ENCODE results near the gene TFPI2.

Gene TFPI2, protein sequence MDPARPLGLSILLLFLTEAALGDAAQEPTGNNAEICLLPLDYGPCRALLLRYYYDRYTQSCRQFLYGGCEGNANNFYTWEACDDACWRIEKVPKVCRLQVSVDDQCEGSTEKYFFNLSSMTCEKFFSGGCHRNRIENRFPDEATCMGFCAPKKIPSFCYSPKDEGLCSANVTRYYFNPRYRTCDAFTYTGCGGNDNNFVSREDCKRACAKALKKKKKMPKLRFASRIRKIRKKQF

DNA sequence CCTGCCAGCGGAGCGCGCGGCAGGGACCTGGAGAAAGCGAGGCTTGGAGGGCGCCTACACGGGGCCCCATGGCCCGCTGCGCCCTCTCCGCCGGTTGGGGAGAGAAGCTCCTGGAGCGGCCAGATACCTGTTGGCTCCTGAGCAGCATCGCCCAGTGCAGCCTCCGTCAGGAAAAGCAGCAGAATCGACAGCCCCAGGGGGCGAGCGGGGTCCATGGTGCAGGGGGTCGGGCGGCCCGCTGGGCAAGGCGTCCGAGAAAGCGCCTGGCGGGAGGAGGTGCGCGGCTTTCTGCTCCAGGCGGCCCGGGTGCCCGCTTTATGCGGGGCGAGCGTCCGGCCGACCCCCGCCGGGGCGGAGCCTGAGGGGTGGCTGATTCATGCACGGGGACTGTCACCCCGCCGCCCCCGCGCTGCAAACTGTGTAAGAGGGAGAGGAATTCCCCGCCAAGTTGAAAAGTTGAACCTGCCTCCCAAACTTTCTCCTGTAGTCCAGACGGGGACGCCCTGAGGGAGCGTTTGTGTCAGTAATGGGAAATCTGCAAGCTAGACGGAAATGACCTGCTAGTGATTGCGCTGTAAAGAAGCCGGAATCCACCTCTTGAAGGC, at the start of gene TFPI2:
TSS of gene TFPI2 (minus strand) at position 290 of the 605 bp plus-strand sequence. CDS start at position 215, 75 bp downstream.
- Histone ChIP-seq H3K4me1 (ENCODE audit: control insufficient read depth in 1 of 2, insufficient read depth in 2 of 2, low read length in 2 of 2) (peaks cover 0 to 15% of the 10 kb centered on the region in 2 donors), H3K36me3 (ENCODE audit: control insufficient read depth in 1 of 2, insufficient read depth in 2 of 2, low read length in 2 of 2) (no peaks in the 10 kb centered on the region), H3K27ac (ENCODE audit: low read length) (no peak within 1 kb of the TSS), H3K9me3 (ENCODE audit: control insufficient read depth in 1 of 2, low read length in 2 of 2) (no peaks in the 10 kb centered on the region), H3K4me3 (ENCODE audit: low read depth in 1 of 2, low read length in 2 of 2) (peak within 1 kb of the TSS; percentile 71 to 81), H3K27me3 (ENCODE audit: low read depth, low read length) (peaks cover 7% of the 10 kb centered on the region)

- Histone ChIP-seq H3K36me3 (ENCODE audit: control insufficient read depth in 1 of 2, insufficient read depth in 2 of 2, low read length in 2 of 2) (no peaks in the 10 kb centered on the region), H3K4me1 (ENCODE audit: control insufficient read depth in 1 of 2, insufficient read depth in 2 of 2, low read length in 2 of 2) (peaks cover 0 to 8% of the 10 kb centered on the region in 2 donors), H3K27me3 (ENCODE audit: low read depth, low read length) (no peaks in the 10 kb centered on the region), H3K27ac (ENCODE audit: low read length) (no peak overlapping the region), H3K9me3 (ENCODE audit: control insufficient read depth in 1 of 2, low read length in 2 of 2) (no peaks in the 10 kb centered on the region), H3K4me3 (ENCODE audit: low read depth in 1 of 2, low read length in 2 of 2) (no peak overlapping the region)
These were observed 47.7 kb upstream of the TFPI2 start for GRCh38 chr7:93938293-93938692.

DNA sequence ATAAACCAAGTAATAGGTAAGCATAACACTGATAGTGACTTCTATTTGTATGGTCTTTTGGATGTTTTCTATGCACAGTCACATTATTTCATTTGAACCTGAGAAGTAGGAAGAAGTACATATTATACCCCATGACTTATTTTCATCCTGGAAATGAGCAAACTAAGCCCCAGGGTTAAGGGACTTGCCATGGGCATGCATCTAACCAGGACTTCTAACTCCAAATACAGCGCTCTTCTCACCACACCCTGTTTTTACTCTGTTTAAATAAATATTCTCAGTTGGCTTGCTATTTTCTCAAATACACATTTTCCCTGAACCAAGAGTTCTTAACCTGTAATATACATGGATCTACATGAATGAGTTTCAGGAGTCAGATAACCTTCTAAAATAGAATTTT, 47.3 kb upstream of the TFPI2 start:
- Histone ChIP-seq H3K27ac (ENCODE audit: low read length) (no peak overlapping the region), H3K36me3 (ENCODE audit: control insufficient read depth in 1 of 2, insufficient read depth in 2 of 2, low read length in 2 of 2) (no peaks in the 10 kb centered on the region), H3K27me3 (ENCODE audit: low read depth, low read length) (no peaks in the 10 kb centered on the region), H3K4me3 (ENCODE audit: low read depth in 1 of 2, low read length in 2 of 2) (no peak overlapping the region), H3K9me3 (ENCODE audit: control insufficient read depth in 1 of 2, low read length in 2 of 2) (no peaks in the 10 kb centered on the region), H3K4me1 (ENCODE audit: control insufficient read depth in 1 of 2, insufficient read depth in 2 of 2, low read length in 2 of 2) (peaks cover 0 to 8% of the 10 kb centered on the region in 2 donors)

GRCh38 chr7:93935102-93935501, 44.5 kb upstream of the TFPI2 start:
- Histone ChIP-seq H3K27me3 (ENCODE audit: low read depth, low read length) (no peaks in the 10 kb centered on the region), H3K9me3 (ENCODE audit: control insufficient read depth in 1 of 2, low read length in 2 of 2) (no peaks in the 10 kb centered on the region), H3K27ac (ENCODE audit: low read length) (no peak overlapping the region), H3K4me1 (ENCODE audit: control insufficient read depth in 1 of 2, insufficient read depth in 2 of 2, low read length in 2 of 2) (peaks cover 0 to 8% of the 10 kb centered on the region in 2 donors), H3K36me3 (ENCODE audit: control insufficient read depth in 1 of 2, insufficient read depth in 2 of 2, low read length in 2 of 2) (no peaks in the 10 kb centered on the region), H3K4me3 (ENCODE audit: low read depth in 1 of 2, low read length in 2 of 2) (no peak overlapping the region)

- peaks cover 0 to 8% of the 10 kb centered on the region in 2 donors for H3K4me1 ChIP-seq (ENCODE audit: control insufficient read depth in 1 of 2, insufficient read depth in 2 of 2, low read length in 2 of 2)
These were observed 42.6 kb upstream of the TFPI2 start for GRCh38 chr7:93933156-93933555.

DNA sequence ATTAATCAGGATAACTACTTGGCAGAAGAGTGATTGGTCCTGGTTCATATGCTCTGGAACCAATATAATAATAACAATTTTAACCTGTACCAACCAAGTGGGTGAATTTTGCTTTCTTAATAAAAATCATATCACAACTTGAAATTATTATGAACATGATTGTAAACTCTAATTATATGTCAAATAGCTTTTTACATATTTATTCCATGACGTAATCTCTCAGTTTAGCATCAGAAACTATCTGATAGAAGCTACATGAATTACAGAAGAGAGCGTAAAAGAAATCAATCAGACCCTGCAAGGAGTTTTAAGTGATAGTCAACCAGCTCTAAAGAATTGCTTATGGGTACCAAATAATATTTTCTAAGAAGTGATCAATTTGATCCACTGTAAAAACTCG, 41.1 kb upstream of the TFPI2 start:
- H3K36me3 ChIP-seq (ENCODE audit: control insufficient read depth in 1 of 2, insufficient read depth in 2 of 2, low read length in 2 of 2) = no peaks in the 10 kb centered on the region
- no peak overlapping the region for H3K4me3 ChIP-seq (ENCODE audit: low read depth in 1 of 2, low read length in 2 of 2)
- H3K27me3 ChIP-seq (ENCODE audit: low read depth, low read length) = no peaks in the 10 kb centered on the region
- H3K4me1 ChIP-seq (ENCODE audit: control insufficient read depth in 1 of 2, insufficient read depth in 2 of 2, low read length in 2 of 2) = peaks cover 0 to 18% of the 10 kb centered on the region in 2 donors
- H3K9me3 ChIP-seq (ENCODE audit: control insufficient read depth in 1 of 2, low read length in 2 of 2) = no peaks in the 10 kb centered on the region
- no peak overlapping the region for H3K27ac ChIP-seq (ENCODE audit: low read length)

More at GRCh38 chr7:93933156-93933555, 42.6 kb upstream of the TFPI2 start:
- Histone ChIP-seq H3K27me3 (ENCODE audit: low read depth, low read length) (no peaks in the 10 kb centered on the region), H3K4me3 (ENCODE audit: low read depth in 1 of 2, low read length in 2 of 2) (no peak overlapping the region), H3K36me3 (ENCODE audit: control insufficient read depth in 1 of 2, insufficient read depth in 2 of 2, low read length in 2 of 2) (no peaks in the 10 kb centered on the region), H3K27ac (ENCODE audit: low read length) (no peak overlapping the region), H3K9me3 (ENCODE audit: control insufficient read depth in 1 of 2, low read length in 2 of 2) (no peaks in the 10 kb centered on the region)

- H3K9me3 ChIP-seq (ENCODE audit: control insufficient read depth in 1 of 2, low read length in 2 of 2) = no peaks in the 10 kb centered on the region
- H3K27ac ChIP-seq (ENCODE audit: low read length) = no peak overlapping the region
- H3K36me3 ChIP-seq (ENCODE audit: control insufficient read depth in 1 of 2, insufficient read depth in 2 of 2, low read length in 2 of 2) = no peaks in the 10 kb centered on the region
- no peak overlapping the region for H3K4me3 ChIP-seq (ENCODE audit: low read depth in 1 of 2, low read length in 2 of 2)
- H3K27me3 ChIP-seq (ENCODE audit: low read depth, low read length) = no peaks in the 10 kb centered on the region
- H3K4me1 ChIP-seq (ENCODE audit: control insufficient read depth in 1 of 2, insufficient read depth in 2 of 2, low read length in 2 of 2) = peaks cover 0 to 10% of the 10 kb centered on the region in 2 donors
These were observed 37.0 kb upstream of the TFPI2 start for GRCh38 chr7:93927585-93927984.

DNA sequence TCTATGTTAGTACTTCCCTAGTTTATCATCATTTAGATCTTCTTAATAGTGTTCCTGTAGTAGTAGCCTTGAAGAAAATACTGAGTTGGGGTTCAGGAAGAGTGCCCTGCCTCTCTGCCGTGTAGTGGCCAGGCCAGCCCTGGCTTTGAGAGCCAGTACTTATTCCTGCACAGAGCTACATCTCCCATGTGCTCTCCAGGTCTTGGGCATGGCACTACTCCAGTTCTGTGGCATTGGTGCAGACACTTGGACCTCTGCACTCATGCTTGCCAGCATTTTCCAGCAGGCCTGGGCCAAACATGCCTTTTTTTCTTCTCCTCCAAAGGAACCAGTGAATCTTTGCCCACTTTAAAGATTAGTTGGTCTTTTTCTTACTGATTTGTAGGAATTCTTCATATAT, 36.2 kb upstream of the TFPI2 start:
- H3K4me1 ChIP-seq (ENCODE audit: control insufficient read depth in 1 of 2, insufficient read depth in 2 of 2, low read length in 2 of 2) = peaks cover 0 to 10% of the 10 kb centered on the region in 2 donors
- H3K27me3 ChIP-seq (ENCODE audit: low read depth, low read length) = no peaks in the 10 kb centered on the region
- no peak overlapping the region for H3K27ac ChIP-seq (ENCODE audit: low read length)
- H3K4me3 ChIP-seq (ENCODE audit: low read depth in 1 of 2, low read length in 2 of 2) = no peak overlapping the region
- no peaks in the 10 kb centered on the region for H3K9me3 ChIP-seq (ENCODE audit: control insufficient read depth in 1 of 2, low read length in 2 of 2)
- no peaks in the 10 kb centered on the region for H3K36me3 ChIP-seq (ENCODE audit: control insufficient read depth in 1 of 2, insufficient read depth in 2 of 2, low read length in 2 of 2)

DNA sequence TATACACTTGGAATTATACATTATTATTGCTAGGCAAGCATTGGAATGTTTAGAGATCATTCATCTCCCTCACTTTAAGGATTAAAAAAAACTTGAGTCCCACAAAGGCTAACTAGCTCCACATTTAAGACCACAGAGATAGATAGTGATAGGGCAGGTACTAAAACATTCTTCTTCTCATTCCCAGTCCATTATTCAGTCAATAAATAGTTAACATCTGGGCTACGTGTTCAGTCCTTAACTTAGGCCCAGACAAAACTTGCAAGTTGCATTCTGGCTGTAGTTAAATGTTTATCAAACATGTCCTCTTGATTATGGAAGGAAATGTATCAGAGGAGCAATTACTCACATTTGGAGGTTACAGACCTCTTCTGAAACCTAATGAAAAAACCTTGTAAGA, 33.4 kb upstream of the TFPI2 start:
- Histone ChIP-seq H3K4me3 (ENCODE audit: low read depth in 1 of 2, low read length in 2 of 2) (peak overlapping the region; percentile 71 to 73), H3K27ac (ENCODE audit: low read length) (peak overlapping the region; percentile 85), H3K27me3 (ENCODE audit: low read depth, low read length) (no peaks in the 10 kb centered on the region), H3K9me3 (ENCODE audit: control insufficient read depth in 1 of 2, low read length in 2 of 2) (no peaks in the 10 kb centered on the region), H3K4me1 (ENCODE audit: control insufficient read depth in 1 of 2, insufficient read depth in 2 of 2, low read length in 2 of 2) (peaks cover 3 to 13% of the 10 kb centered on the region in 2 donors), H3K36me3 (ENCODE audit: control insufficient read depth in 1 of 2, insufficient read depth in 2 of 2, low read length in 2 of 2) (no peaks in the 10 kb centered on the region)

- Histone ChIP-seq H3K4me3 (ENCODE audit: low read depth in 1 of 2, low read length in 2 of 2) (peak overlapping the region; percentile 71 to 73), H3K9me3 (ENCODE audit: control insufficient read depth in 1 of 2, low read length in 2 of 2) (no peaks in the 10 kb centered on the region), H3K4me1 (ENCODE audit: control insufficient read depth in 1 of 2, insufficient read depth in 2 of 2, low read length in 2 of 2) (peaks cover 3 to 13% of the 10 kb centered on the region in 2 donors), H3K36me3 (ENCODE audit: control insufficient read depth in 1 of 2, insufficient read depth in 2 of 2, low read length in 2 of 2) (no peaks in the 10 kb centered on the region), H3K27me3 (ENCODE audit: low read depth, low read length) (no peaks in the 10 kb centered on the region), H3K27ac (ENCODE audit: low read length) (peak overlapping the region; percentile 85)
These were observed 32.7 kb upstream of the TFPI2 start for GRCh38 chr7:93923296-93923695.

- Histone ChIP-seq H3K4me1 (ENCODE audit: control insufficient read depth in 1 of 2, insufficient read depth in 2 of 2, low read length in 2 of 2) (peaks cover 3 to 5% of the 10 kb centered on the region in 2 donors), H3K27ac (ENCODE audit: low read length) (peak within 1 kb of the TSS; percentile 85), H3K4me3 (ENCODE audit: low read depth in 1 of 2, low read length in 2 of 2) (peak within 1 kb of the TSS; percentile 71 to 73), H3K9me3 (ENCODE audit: control insufficient read depth in 1 of 2, low read length in 2 of 2) (no peaks in the 10 kb centered on the region), H3K27me3 (ENCODE audit: low read depth, low read length) (no peaks in the 10 kb centered on the region), H3K36me3 (ENCODE audit: control insufficient read depth in 1 of 2, insufficient read depth in 2 of 2, low read length in 2 of 2) (no peaks in the 10 kb centered on the region)
These were observed 31.3 kb upstream of the TFPI2 start, which contains the start of gene GNG11 for GRCh38 chr7:93921607-93922566. TSS of gene GNG11 (plus strand) at chr7:93921735. CDS start at chr7:93922138, 403 bp downstream.
